Measurements from ENCODE around the gene A2M.

Gene A2M

DNA sequence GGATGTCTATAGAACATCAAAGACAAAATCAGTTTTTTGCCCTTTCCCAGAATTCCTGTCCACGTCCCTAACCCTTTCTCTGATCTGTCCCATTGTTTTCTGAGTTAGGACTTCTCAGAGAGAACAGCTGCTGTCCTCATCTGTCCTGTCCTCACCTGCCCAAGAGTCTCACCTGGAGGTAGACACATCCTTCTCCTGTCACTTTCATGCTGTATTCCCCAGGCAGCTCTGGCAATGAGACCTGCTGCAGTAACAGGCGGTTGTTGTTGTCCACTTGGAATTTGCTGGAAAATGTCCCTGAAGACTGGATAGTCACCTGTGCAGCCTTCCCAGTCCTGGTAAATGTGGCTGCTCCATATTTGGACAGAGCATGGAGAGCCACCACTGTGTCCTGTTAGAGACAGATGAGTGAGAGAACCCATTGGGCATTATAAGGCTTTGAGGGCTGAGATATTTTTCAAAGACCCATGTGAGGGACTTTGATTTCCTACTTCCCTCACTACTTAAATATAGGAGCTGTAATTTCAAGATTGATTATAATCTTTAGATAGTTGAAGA is 43.2 kb downstream of the A2M start:
- DNase-seq (ENCODE audit: low spot score) = no peak

- DNase-seq (ENCODE audit: low spot score) = no peak
Measured at GRCh38 chr12:9071969-9072368, 43.8 kb downstream of the A2M start.

GRCh38 chr12:9071518-9071917 is 44.2 kb downstream of the A2M start:
- DNase-seq (ENCODE audit: low spot score) = no peak

DNA sequence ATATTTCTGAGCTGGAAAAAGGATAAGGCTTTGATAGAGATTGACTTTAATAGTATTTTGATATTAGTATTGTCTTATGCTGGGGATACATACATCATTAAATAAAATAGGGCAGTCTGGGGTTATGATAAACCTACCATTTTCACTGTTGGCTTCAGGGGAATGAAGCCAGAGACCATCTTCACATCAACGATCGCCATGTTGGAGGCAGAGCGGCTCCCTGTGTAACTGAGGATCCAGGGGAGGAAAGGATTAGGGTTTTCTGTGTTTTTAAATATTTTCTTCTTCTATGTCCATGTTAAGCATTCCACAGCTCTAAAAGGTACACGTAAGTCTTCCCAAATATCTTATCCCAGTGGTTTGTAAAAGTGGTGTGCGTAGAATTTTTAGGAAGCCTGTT is 45.4 kb downstream of the A2M start:
- no peak for DNase-seq (ENCODE audit: low spot score)

DNA sequence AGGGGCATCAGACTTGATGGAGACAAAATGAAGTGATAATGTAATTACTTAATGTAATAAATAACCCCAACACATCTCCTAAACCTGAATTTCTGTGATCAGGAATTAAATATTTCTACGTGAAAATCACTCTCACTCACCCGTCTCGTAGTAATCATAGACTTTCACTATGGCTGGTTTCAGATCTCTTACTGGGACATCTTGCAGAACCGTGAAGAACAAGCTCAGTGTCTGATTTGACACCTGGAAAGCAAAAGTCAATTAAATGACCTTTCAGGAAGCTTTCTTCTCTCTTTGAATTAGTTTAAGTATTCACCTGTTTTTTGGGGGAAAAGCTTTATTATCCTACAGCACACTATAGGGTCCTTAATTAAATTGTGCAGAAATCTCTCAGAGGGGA is 47.1 kb downstream of the A2M start:
- DNase-seq (ENCODE audit: low spot score) = no peak

DNA sequence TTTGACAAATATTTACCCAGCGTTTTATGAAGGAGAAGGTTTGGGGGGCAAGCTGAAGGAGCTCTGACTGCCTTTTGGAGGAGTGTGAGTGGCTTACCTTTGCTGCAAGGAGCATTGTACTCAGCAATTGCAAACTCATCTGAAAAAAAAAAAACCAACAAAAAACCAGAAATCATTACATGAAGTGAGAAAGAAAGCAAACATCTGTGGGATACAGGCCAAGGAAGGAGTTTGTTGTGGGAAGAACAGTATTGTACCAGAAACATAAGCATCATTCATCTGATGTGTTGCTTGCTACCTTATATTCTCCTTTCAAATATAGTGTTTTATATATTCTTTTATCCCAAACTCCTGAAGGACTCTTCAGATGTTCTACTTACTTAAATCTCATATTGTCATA is 47.6 kb downstream of the A2M start:
- no peak for DNase-seq (ENCODE audit: low spot score)

- peak; percentile 21 for DNase-seq (ENCODE audit: low spot score)
Measured at GRCh38 chr12:9066755-9067423, 48.8 kb downstream of the A2M start.

- no peak for DNase-seq (ENCODE audit: low spot score)
Measured at GRCh38 chr12:9066183-9066623, 49.5 kb downstream of the A2M start.

- DNase-seq (ENCODE audit: low spot score) = no peak
Measured at GRCh38 chr12:9065607-9065856, 50.2 kb downstream of the A2M start.

DNA sequence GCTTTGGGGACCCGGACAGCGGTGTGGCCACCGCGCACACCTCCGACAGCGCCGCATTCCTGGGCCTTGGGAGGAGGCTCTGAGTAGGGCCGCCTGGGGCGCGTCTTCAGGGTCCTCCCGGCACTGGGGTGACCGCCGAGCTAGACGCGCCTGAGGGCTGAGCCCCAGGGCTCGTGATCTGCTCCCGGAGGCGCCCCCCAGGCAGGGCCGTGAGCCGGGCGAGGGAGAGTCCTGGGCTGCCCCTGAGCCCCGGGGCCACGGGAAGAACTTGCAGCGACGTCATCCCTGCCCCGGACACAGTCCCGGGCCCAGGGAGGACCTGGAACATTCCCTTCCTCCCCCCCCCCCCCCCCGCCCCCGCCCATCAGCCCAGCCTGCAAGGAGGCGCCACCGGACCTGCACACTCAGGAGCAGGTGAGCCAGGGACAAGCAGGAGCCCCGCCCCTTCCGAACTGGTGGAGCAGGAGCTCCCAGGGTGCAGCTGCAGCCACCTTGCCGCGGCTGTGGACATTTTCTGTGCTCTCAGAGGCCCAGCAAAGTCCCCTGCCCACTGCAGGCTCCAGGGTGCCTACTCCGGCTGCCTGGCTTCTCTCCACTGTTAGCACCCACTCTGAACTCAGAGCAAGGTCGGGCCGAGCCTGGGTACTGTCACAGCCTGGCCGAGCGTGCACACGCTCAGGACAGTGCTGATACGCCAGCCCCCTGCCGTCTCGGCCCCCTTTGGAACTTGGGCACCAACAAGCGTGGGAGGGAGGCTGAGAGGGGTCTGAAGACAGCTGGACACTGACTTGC is 50.7 kb downstream of the A2M start:
- peak; percentile 74 for DNase-seq (ENCODE audit: low spot score)

DNA sequence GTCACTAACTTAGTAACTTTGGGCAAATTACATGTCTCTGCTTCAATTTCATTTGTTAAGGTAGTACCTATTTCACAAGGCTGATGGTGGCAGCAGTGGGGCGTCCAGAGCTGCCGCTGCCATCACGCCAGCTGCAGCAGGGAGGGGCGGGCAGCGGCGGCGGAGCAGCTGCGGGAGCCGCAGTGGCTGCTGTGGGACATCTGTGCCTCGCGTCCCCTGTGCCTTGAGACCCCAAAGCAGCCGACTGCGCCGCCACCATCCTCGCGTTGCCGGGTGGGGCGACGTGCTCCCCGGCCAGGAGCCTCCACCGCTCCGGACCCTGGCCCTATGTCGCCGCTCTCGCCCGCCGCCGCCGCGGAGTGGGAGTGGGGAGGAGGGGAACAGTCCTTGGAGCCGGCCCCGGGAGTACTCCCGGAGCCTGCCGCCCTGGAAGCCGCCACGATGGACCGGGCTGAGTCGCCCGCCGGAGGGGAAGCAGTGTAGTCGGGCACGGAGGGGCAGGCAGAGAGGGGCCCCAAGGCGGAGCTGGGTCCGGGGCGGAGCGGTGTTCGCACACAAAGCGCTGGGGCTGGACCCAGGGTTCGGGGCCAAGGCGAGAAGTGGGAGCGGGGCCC is 51.4 kb downstream of the A2M start:
- DNase-seq (ENCODE audit: low spot score) = peak; percentile 71

DNA sequence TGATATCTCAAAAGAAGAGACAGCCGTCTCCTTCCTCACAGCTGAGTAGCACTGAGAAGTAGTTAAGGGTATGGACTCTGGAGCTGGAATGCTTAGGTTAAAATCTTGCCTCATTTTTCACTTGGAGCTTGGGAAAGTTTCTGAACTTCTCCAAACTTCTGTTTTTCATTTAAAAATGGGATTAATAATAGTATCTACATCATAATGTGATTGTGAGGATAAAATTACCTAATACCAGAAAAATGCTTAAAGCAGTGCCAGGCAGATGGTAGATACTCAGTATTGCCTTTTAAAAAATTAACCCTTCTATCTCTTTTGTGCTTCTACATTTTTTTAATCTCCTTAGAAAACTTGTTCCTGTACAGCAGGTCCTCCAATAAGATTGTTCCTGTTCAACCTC is 63.1 kb downstream of the A2M start:
- DNase-seq (ENCODE audit: low spot score) = no peak

DNA sequence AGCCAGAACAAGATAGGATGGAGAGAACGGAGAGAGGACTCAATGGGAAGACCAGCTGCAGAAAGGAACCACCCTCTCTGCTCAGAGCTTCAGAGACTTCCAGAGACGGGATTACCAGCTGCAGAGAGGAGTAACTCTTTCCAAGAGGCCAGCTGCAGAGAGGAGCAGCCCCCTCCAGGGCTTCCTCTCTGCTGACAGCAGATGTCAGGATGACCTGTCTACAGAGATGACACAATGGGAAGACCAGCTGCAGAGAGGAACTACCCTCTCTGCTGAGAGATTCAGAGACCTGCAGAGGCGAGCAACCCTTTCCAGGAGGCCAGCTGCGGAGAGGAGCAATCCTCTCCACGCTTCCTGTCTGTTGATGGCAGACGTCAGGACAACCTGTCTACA is 64.6 kb downstream of the A2M start:
- no peak for DNase-seq (ENCODE audit: low spot score)

- DNase-seq (ENCODE audit: low spot score) = no peak
Measured at GRCh38 chr12:9050521-9051157, 65.1 kb downstream of the A2M start.

GRCh38 chr12:9049520-9050133 is 66.1 kb downstream of the A2M start:
- peak; percentile 34 for DNase-seq (ENCODE audit: low spot score)

DNA sequence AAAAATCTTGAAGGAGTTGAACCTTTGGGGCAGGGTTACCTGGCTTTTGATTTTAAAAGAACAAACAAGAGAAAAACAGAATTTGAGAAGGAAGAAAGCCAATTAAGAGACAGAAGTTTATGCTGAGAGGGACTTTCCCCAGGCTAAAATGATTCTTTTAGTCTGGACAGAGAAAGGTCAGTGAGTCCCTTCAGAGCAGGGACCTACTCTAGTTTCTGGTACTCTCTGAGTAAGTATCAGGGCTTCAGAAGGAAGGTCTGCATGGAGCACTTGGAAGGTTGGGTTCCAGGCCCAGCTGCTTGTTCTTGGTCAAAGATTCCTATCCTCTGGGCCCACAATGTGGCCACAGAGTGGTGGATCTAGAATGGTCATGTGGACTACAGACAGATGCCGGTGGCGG is 66.8 kb downstream of the A2M start:
- no peak for DNase-seq (ENCODE audit: low spot score)

- DNase-seq (ENCODE audit: low spot score) = no peak
Measured at GRCh38 chr12:9047105-9047504, 68.6 kb downstream of the A2M start.

DNA sequence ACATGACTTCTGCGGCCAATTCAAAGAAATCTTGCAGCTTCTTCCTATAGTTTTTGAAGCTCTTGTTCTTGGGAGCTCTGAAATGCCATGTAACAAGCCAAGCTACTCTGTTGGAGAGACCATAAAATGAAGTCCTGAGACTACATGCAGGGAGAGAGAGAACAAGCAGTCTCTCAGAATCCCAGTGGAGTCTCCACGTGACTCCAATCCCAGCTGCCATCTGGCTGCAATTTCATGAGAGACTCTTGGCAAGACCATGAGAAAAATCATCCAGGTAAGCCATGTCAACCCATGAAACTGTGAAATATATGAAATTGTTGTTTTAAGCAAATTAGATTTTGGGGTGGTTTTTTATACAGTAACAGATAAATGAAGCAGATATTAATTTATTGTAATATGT is 72.0 kb downstream of the A2M start:
- DNase-seq (ENCODE audit: low spot score) = no peak

DNA sequence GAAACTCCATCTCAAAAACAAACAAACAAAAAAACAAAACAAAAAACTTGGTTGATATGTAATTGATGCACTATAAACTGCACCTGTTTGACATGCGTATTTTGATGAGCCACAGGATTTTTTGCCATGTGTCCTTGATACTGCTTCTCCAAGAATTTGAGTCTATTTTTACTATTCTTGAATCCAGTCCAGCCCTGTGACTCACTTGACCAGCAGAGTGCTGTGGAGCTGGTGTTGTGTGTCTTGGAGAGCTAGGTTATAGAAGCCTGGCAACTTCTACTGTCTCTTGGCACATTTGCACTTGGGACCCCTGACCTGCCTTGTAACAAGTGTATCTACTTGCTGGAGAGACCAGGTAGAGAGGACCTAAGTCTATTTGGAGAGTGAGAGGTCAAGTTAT is 74.4 kb downstream of the A2M start:
- peak; percentile 41 for DNase-seq (ENCODE audit: low spot score)

DNA sequence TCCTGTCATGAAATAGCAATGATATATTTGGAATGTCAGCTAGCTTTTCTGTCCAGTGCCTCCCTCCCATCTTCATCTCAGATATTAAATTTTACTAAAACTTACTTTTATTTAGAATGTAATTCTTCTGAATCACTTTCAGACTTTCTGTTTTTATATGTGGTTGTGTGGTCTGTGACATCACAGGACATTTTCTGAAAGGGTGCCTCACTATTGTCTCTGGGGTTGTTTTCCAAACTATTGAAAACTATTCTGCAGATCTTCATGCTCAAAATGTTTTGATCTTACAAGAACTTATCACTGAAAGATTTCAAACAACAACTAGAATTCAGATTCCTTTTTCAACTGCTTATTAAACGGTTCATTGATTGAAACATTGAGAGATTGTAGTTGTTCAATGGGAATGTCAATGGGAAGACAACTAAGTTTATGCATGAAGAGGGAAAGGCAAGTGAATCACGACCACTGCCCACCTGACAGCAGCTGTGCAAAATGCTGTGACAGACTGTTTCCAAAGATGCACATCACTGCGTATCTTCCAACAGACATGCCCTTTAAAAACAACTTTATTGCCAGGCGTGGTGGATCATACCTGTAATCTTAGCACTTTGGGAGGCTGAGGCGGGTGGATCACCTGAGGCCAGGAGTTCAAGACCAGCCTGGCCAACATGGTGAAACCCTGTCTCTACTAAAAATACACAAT is 75.1 kb downstream of the A2M start:
- DNase-seq (ENCODE audit: low spot score) = no peak

GRCh38 chr12:9039397-9039977 is 76.2 kb downstream of the A2M start:
- peak; percentile 66 for DNase-seq (ENCODE audit: low spot score)

Data from AG08396 (cell line).